Karpas-422 (cell line): ENCODE data around the gene FAM187B. TPM values are rescaled to one million over a fixed set of nuclear protein-coding genes. Genes with fewer than 3 reads are reported as not detected.
A peak's percentile ranks its signal among the peaks of the same experiment; 100 is the strongest.

ENCODE experiments used
- DNase-seq: peaks from one replicate; pipeline ENCODE4 v3.0.0-alpha.2; 2015
- H2AFZ ChIP-seq: fragments of 200-600 bp; sonication (generic); 2 replicates; pipeline ENCODE4 v1.6.1; 2014; ENCODE audit warnings: antibody characterized with exemption, low read length, mixed read lengths
- H3K27ac ChIP-seq: fragments of 200-600 bp; sonication (generic); 2 replicates; pipeline ENCODE4 v1.5.1; 2014; ENCODE audit warnings: mild to moderate bottlenecking, low read length, moderate library complexity
- H3K27me3 ChIP-seq: fragments of 200-600 bp; sonication (generic); 2 replicates; pipeline ENCODE4 v1.6.1; 2014; ENCODE audit warnings: low read length, mixed read lengths
- H3K36me3 ChIP-seq: fragments of 200-600 bp; sonication (generic); 2 replicates; pipeline ENCODE4 v1.6.1; 2014; ENCODE audit warnings: low read length, mixed read lengths; ENCODE audit not compliant: insufficient read depth
- H3K4me1 ChIP-seq: fragments of 200-600 bp; sonication (generic); 2 replicates; pipeline ENCODE4 v1.6.1; 2014; ENCODE audit warnings: mild to moderate bottlenecking, low read length, mixed read lengths
- H3K4me2 ChIP-seq: fragments of 200-600 bp; sonication (generic); 2 replicates; pipeline ENCODE4 v1.6.1; 2014; ENCODE audit warnings: low read length, low read depth, mild to moderate bottlenecking; ENCODE audit not compliant: poor library complexity, severe bottlenecking
- H3K4me3 ChIP-seq: fragments of 200-600 bp; sonication (generic); 2 replicates; pipeline ENCODE4 v1.5.1; 2014; ENCODE audit warnings: mild to moderate bottlenecking, antibody characterized with exemption, low read length, mixed read lengths
- H3K79me2 ChIP-seq: fragments of 200-600 bp; sonication (generic); 2 replicates; pipeline ENCODE4 v1.6.1; 2014; ENCODE audit warnings: mild to moderate bottlenecking, low read length, mixed read lengths
- H3K9ac ChIP-seq: fragments of 200-600 bp; sonication (generic); 2 replicates; pipeline ENCODE4 v1.6.0; 2014; ENCODE audit warnings: low read length
- H3K9me2 ChIP-seq: fragments of 200-600 bp; sonication (generic), shearing (Covaris generic); replicated peaks from 2 replicates; pipeline ENCODE4 v1.6.0; 2014; ENCODE audit warnings: mild to moderate bottlenecking, low read length, moderate library complexity; ENCODE audit not compliant: insufficient read depth
- H3K9me3 ChIP-seq: fragments of 300-700, 200-600 bp; sonication (generic); 2 replicates; pipeline ENCODE4 v1.6.1; 2014; ENCODE audit warnings: low read length, mixed read lengths
- H4K20me1 ChIP-seq: fragments of 200-600 bp; sonication (generic); 2 replicates; pipeline ENCODE4 v1.6.1; 2014; ENCODE audit warnings: mild to moderate bottlenecking, antibody characterized with exemption, low read length, low read depth; ENCODE audit not compliant: insufficient read depth
- total RNA-seq: library from RNA; depleted of rRNA; stranded (reverse); fragments of >200 nt; shearing (Covaris generic); gene quantifications from 2 replicates; pipeline ENCODE4 v1.2.3, GENCODE V29; 2014; ENCODE audit warnings: low replicate concordance

FAM187B gene
- total RNA-seq, 1 experiment from 2014 or later: not detected

DNA sequence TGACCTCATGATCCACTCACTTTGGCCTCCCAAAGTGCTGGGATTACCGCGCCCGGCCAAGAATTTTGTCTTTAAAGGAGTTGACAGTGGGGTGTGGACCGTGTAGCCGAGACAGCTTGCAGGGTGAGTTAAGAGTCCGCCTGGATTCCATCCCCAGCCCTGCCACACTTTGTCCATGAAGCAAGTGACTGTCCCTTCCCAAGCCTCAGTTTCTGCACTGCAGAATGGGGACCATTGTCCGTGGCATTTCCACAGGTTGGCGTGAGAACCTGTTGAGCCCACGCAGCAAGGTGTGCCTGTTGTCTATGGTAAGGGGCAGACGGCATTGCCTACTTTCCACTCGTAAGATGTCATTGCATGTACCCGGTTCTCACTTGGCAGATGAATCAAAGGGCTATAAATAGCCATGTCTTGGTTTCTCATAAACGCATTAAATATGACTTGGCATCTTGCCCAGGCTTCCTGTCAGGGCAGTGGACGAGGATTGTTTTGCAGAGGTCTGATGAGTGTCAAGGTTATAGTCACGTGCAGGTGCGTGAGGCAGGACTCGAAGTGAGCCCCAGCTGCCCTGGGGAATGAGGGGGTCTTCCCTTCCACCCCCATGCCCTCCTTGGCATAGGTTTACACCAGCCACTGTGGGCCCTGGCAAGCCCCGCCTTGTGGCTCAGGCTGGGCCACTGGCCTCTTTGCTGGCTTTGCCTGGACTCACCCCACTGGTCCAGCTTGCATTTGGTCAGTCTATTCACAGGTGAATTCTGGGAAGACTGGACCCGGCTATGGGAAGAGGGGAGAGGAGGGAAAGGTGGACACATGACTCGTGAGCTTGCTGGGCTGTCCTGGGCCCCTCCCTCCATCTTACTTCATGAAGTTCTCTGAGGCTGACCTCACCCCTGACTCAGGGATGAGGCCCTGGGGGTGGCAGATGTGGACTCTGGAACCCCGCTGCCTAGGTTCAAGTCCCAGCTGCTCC, 14.6 kb downstream of the FAM187B start:
- H3K36me3 ChIP-seq: no peaks in the 10 kb centered on the region
- DNase-seq: peak; percentile 86
- no peaks in the 10 kb centered on the region for H3K79me2 ChIP-seq
- H3K9me2 ChIP-seq: no peaks in the 10 kb centered on the region
- no peak overlapping the region for H3K9ac ChIP-seq
- no peaks in the 10 kb centered on the region for H3K9me3 ChIP-seq
- no peak overlapping the region for H3K4me3 ChIP-seq
- H3K4me2 ChIP-seq: peak overlapping the region; percentile 64
- H2AFZ ChIP-seq: no peak overlapping the region
- H3K27ac ChIP-seq: no peak overlapping the region
- no peaks in the 10 kb centered on the region for H3K27me3 ChIP-seq
- no peaks in the 10 kb centered on the region for H4K20me1 ChIP-seq
- peaks cover 17% of the 10 kb centered on the region for H3K4me1 ChIP-seq

DNA sequence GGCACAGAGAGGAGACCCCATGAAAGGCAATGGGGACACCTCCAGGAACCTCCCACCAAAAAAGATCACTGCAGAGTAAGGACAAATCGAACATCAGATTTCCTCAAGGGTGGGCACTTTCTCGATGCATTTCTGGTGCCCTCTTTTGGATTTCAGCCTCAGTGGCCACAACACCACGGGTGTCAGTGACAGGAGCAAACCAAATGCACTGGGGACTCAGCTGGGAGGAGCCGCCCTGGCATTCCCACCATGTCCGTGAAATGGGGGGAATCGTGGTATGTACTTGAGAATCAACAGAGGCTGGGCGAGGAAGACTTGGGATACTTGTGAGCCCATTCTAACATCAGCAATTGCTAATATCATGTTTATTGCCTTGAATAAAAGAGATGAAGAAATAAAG, 16.3 kb downstream of the FAM187B start:
- H3K79me2 ChIP-seq: no peaks in the 10 kb centered on the region

GRCh38 chr19:35211545-35212230, 16.9 kb downstream of the FAM187B start:
- Histone ChIP-seq H3K4me3 (no peak overlapping the region), H3K27me3 (no peaks in the 10 kb centered on the region), H3K9me2 (no peaks in the 10 kb centered on the region), H3K4me1 (peaks cover 13% of the 10 kb centered on the region), H3K79me2 (no peaks in the 10 kb centered on the region), H3K36me3 (no peaks in the 10 kb centered on the region), H3K4me2 (no peak overlapping the region), H2AFZ (no peak overlapping the region), H4K20me1 (no peaks in the 10 kb centered on the region), H3K9ac (no peak overlapping the region), H3K9me3 (no peaks in the 10 kb centered on the region), H3K27ac (no peak overlapping the region)
- DNase-seq: no peak

More for the DNA sequence above, 16.3 kb downstream of the FAM187B start:
- Histone ChIP-seq H3K27ac (no peak overlapping the region), H3K9ac (no peak overlapping the region), H4K20me1 (no peaks in the 10 kb centered on the region), H3K36me3 (no peaks in the 10 kb centered on the region), H3K9me2 (no peaks in the 10 kb centered on the region), H3K4me1 (peaks cover 13% of the 10 kb centered on the region), H3K9me3 (no peaks in the 10 kb centered on the region), H3K4me2 (no peak overlapping the region), H3K27me3 (no peaks in the 10 kb centered on the region), H3K4me3 (no peak overlapping the region), H2AFZ (no peak overlapping the region)
- no peak for DNase-seq

DNA sequence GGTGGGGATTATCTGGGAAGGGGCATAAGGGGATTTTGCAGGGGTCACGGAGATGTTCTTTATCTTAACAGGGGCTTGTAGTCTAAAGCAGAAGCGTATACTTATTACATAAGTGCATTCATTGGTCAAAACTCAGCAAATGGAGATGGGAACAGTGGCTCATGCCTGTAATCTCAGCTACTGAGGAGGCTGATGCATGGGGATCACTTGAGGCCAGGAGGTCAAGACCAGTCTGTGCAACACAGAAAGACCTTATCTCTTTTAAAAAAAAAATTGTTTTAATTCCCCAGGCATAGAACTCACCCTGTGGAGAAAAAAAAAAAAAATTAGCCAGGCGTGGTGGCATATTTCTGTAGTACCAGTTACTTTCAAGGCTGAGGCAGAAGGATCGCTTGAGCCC, 18.9 kb downstream of the FAM187B start:
- no peak overlapping the region for H3K27ac ChIP-seq
- no peak overlapping the region for H3K4me2 ChIP-seq
- H3K9ac ChIP-seq: no peak overlapping the region
- no peaks in the 10 kb centered on the region for H3K36me3 ChIP-seq
- H3K9me3 ChIP-seq: no peaks in the 10 kb centered on the region
- DNase-seq: no peak
- H3K9me2 ChIP-seq: no peaks in the 10 kb centered on the region
- H4K20me1 ChIP-seq: no peaks in the 10 kb centered on the region
- H3K79me2 ChIP-seq: no peaks in the 10 kb centered on the region
- H3K4me1 ChIP-seq: peaks cover 28% of the 10 kb centered on the region
- no peak overlapping the region for H3K4me3 ChIP-seq
- no peak overlapping the region for H2AFZ ChIP-seq
- no peaks in the 10 kb centered on the region for H3K27me3 ChIP-seq

- Histone ChIP-seq H4K20me1 (no peaks in the 10 kb centered on the region), H3K4me1 (peaks cover 19% of the 10 kb centered on the region), H3K4me2 (no peak overlapping the region), H2AFZ (no peak overlapping the region), H3K9me3 (no peaks in the 10 kb centered on the region), H3K27me3 (no peaks in the 10 kb centered on the region), H3K4me3 (no peak overlapping the region), H3K27ac (no peak overlapping the region), H3K9ac (no peak overlapping the region), H3K9me2 (no peaks in the 10 kb centered on the region), H3K79me2 (no peaks in the 10 kb centered on the region), H3K36me3 (no peaks in the 10 kb centered on the region)
- no peak for DNase-seq
Measured at GRCh38 chr19:35208121-35208520, 20.4 kb downstream of the FAM187B start.

DNA sequence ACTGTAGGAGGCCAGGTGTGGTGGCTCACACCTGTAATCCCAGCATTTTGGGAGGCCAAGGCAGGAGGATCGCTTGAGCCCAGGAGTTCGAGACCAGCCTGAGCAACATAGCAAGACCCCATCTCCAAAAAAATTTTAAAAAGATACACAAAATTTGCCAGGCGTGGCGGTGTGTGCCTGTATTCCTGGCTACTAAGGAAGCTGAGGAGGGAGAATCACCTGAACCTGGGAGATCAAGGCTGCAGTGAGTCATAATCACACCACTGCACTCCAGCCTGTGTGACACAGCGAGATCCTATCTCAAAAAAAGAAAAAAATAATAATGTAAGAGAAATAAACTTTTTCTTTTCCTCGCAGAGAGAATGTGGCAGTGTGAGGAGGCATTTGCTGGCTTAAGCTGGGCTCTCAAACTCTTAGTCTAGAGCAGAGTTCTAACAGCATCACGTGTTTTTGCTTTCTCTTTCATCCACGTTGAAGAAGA, 21.1 kb downstream of the FAM187B start:
- Histone ChIP-seq H3K4me1 (peaks cover 24% of the 10 kb centered on the region), H3K9me2 (no peaks in the 10 kb centered on the region), H3K4me2 (no peak overlapping the region), H3K36me3 (no peaks in the 10 kb centered on the region), H3K27ac (no peak overlapping the region), H3K9ac (no peak overlapping the region), H2AFZ (no peak overlapping the region), H3K4me3 (no peak overlapping the region), H3K9me3 (no peaks in the 10 kb centered on the region), H4K20me1 (no peaks in the 10 kb centered on the region), H3K79me2 (no peaks in the 10 kb centered on the region), H3K27me3 (no peaks in the 10 kb centered on the region)
- no peak for DNase-seq

DNA sequence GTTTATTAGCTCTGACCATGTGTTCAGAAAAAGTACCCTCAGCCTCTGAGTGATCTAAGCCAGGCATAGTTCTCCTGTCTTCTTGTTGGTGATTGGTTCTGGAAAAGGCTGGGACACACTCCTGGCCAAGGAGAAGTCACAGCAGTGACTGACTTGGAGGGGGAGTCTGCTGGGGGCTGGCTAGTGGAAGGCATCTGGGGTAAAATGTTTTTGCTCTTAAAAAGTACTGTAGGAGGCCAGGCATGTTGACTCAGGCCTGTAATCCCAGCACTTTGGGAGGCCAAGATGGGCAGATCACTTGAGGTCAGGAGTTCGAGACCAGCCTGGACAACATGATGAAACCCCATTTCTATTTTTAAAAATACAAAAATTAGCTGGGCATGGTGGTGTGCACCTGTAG, 21.7 kb downstream of the FAM187B start:
- peaks cover 24% of the 10 kb centered on the region for H3K4me1 ChIP-seq
- H3K9me2 ChIP-seq: no peaks in the 10 kb centered on the region
- H3K4me3 ChIP-seq: no peak overlapping the region
- H4K20me1 ChIP-seq: no peaks in the 10 kb centered on the region
- no peaks in the 10 kb centered on the region for H3K27me3 ChIP-seq
- no peak overlapping the region for H3K27ac ChIP-seq
- no peaks in the 10 kb centered on the region for H3K9me3 ChIP-seq
- H3K36me3 ChIP-seq: no peaks in the 10 kb centered on the region
- no peak overlapping the region for H3K4me2 ChIP-seq
- no peak overlapping the region for H3K9ac ChIP-seq
- H3K79me2 ChIP-seq: no peaks in the 10 kb centered on the region
- no peak for DNase-seq
- H2AFZ ChIP-seq: no peak overlapping the region

DNA sequence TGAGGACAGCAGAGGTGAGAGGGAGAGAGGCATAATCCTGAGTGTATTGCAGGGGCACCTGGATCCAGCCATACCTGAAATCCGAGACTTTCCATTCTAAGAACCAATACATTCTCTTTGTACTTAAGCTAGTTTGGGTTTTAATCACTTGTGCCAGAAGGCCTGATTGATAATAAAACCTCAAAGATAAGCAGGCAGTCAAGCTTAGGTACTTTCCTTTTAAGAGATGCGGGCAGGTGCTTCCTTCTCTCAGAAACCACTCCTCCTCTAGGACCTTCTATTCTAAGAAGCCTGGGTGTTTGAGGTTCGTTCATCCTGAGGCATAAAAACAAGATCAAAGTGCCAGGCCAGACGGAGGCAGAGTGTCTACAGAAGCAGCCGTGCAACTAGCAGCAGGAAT, 22.2 kb downstream of the FAM187B start:
- Histone ChIP-seq H2AFZ (no peak overlapping the region), H3K79me2 (no peaks in the 10 kb centered on the region), H3K9me3 (no peaks in the 10 kb centered on the region), H3K27ac (no peak overlapping the region), H3K9me2 (no peaks in the 10 kb centered on the region), H3K4me1 (peaks cover 24% of the 10 kb centered on the region), H3K9ac (no peak overlapping the region), H3K27me3 (no peaks in the 10 kb centered on the region), H3K4me3 (no peak overlapping the region), H4K20me1 (no peaks in the 10 kb centered on the region), H3K4me2 (no peak overlapping the region), H3K36me3 (no peaks in the 10 kb centered on the region)
- DNase-seq: no peak
